A673 (cell line): Measurements from ENCODE around the gene SND1.

Experiments used
- EZH2 ChIP-seq: fragments of 200-600 bp; sonication (generic); IDR thresholded peaks from 2 replicates; pipeline ENCODE4 v1.6.1; 2017; ENCODE audit warnings: borderline replicate concordance, low read depth, mild to moderate bottlenecking, mixed read lengths, antibody characterized with exemption, low read length; ENCODE audit not compliant: poor library complexity, severe bottlenecking
- TF ChIP-seq, protein P1 (sequence below): fragments of 300-800, 200-600 bp; sonication (generic); conservative IDR thresholded peaks from 2 replicates; pipeline ENCODE4 v1.5.1; 2017; ENCODE audit warnings: low read depth, mild to moderate bottlenecking, antibody characterized with exemption, low read length, moderate library complexity, mixed read lengths

DNA sequence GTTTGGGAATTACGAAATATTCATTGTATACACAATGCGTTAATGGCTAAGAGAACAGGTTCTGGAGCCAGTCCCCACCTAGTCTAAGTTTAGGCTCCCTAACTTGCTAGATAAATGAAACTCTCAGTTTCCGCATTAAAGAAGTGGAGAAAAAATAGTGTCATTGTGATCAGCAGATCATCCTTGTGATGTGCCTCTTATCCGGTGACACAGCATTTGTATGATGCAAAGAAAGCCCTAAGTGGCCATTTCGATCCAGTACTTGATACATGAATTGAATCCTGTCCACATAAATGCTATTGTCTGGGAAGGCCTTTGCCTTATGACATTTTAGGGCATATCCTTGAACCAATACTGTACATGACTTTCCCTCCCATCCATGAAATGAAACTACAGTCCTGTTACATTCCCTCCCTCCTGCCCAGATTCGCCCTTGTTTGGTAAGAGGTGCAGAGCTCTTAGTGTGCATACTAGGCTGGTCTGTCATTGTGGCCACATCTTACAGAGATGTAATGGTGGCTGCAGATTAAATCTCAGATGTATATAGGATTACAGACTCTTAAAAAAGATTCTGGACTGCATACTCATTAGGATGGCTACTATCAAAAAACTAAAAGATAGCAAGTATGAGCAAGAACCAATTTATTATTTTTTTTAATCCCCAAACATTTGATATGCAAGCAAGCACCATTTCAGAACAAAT, 298.4 kb downstream of the SND1 start:
- TF ChIP-seq, protein P1, sequence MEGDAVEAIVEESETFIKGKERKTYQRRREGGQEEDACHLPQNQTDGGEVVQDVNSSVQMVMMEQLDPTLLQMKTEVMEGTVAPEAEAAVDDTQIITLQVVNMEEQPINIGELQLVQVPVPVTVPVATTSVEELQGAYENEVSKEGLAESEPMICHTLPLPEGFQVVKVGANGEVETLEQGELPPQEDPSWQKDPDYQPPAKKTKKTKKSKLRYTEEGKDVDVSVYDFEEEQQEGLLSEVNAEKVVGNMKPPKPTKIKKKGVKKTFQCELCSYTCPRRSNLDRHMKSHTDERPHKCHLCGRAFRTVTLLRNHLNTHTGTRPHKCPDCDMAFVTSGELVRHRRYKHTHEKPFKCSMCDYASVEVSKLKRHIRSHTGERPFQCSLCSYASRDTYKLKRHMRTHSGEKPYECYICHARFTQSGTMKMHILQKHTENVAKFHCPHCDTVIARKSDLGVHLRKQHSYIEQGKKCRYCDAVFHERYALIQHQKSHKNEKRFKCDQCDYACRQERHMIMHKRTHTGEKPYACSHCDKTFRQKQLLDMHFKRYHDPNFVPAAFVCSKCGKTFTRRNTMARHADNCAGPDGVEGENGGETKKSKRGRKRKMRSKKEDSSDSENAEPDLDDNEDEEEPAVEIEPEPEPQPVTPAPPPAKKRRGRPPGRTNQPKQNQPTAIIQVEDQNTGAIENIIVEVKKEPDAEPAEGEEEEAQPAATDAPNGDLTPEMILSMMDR = no peak
- TF ChIP-seq EZH2 = no peak
